AG09309 (cell line): ENCODE data around the gene ZNF774.
A peak's percentile ranks its signal among the peaks of the same experiment; 100 is the strongest.

Experiments
- DNase-seq: peaks from one replicate; pipeline ENCODE4 v3.0.0-alpha.2; 2010; ENCODE audit warnings: low read depth
- H3K4me3 ChIP-seq: 2 replicates; pipeline ENCODE4 v1.5.1; 2011; ENCODE audit warnings: mild to moderate bottlenecking, low read depth, low read length, moderate library complexity; ENCODE audit not compliant: control insufficient read depth
- CTCF ChIP-seq: IDR thresholded peaks from 2 replicates; pipeline ENCODE4 v1.5.1; 2011; ENCODE audit warnings: mild to moderate bottlenecking, low read depth, low read length, inconsistent platforms; ENCODE audit not compliant: insufficient read depth, control insufficient read depth; ENCODE audit errors: missing control alignments

The ZNF774 gene

GRCh38 chr15:90351479-90352106, 491 bp upstream of the ZNF774 start:
- no peak for DNase-seq
- H3K4me3 ChIP-seq, result peak overlapping the region; percentile 69
- TF ChIP-seq CTCF, result no peak

- no peak overlapping the region for H3K4me3 ChIP-seq
- no peak for TF ChIP-seq CTCF
- no peak for DNase-seq
Measured at GRCh38 chr15:90354986-90355385, 2.9 kb downstream of the ZNF774 start.

- no peak for DNase-seq
- no peak for TF ChIP-seq CTCF
- H3K4me3 ChIP-seq, result no peak overlapping the region
Measured at GRCh38 chr15:90358124-90359033, 6.3 kb downstream of the ZNF774 start.

- TF ChIP-seq CTCF, result no peak
- DNase-seq, result no peak
- H3K4me3 ChIP-seq, result no peak overlapping the region
Measured at GRCh38 chr15:90360746-90361145, 8.7 kb downstream of the ZNF774 start.

GRCh38 chr15:90362936-90363212, 10.8 kb downstream of the ZNF774 start:
- H3K4me3 ChIP-seq, result no peak overlapping the region
- peak; percentile 67 for DNase-seq
- no peak for TF ChIP-seq CTCF

- DNase-seq, result no peak
- no peak for TF ChIP-seq CTCF
- H3K4me3 ChIP-seq, result no peak overlapping the region
Measured at GRCh38 chr15:90364251-90364650, 12.2 kb downstream of the ZNF774 start.
